Stimulated activated CD4-positive, alpha-beta T cell treated with anti-CD3 and anti-CD28 coated beads, Interleukin-1b, Interleukin-23, amount 100 ng/mL, for 4 hours (primary cell): Measurements from ENCODE around the gene E2F1.

Source experiments
- DNase-seq, 2 donors: peaks; one replicate each; pipeline ENCODE4 v3.0.0-alpha.2; 2020; ENCODE audit warnings: low read depth in 2 of 2

E2F1 gene

DNA sequence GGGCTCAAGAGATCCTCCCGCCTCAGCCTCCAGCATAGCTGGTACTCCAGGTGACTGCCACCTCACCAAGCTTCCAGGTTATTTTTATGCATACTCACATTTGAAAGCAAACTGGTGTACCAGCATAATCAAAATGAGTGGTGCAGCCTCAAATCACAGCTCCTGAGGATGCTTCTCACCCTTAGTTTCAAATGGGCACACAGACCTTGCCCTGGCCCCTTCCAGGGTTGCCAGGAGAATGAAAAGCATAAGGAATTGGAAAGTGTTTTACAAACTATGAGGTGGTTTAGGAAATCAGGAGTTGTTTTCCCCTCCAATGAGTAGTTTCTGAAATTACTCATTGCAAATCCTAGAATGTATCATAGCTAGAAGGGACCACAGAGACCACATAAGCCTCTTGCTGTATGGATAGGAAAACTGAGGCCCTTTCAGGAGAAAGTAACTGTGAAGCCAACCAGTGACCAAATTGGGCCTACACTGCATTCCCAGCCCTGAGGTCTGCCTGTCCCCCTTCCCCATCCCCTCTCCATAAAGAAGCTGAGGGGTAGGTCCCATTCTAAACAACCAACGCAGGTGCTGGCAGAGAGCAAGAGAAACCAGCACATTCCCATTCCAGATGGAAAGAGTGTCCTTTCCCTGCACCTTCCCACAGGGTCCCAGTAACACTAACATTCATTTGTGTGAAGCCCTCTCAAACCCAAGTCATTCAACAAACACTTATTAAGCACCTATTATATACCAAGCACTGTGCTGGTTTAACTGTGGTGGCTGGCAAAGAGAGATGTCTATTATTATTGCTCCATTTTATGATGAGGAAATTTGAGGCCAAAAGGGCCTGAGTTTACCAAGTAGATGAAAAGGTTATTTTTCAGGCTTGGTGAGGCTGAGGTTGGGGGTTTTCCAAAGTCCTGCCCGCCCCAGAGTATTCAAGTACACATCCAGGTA lies 2.1 kb upstream of the E2F1 start:
- no peak for DNase-seq

- no peak for DNase-seq
Measured at GRCh38 chr20:33687370-33687915, 1.3 kb upstream of the E2F1 start.

DNA sequence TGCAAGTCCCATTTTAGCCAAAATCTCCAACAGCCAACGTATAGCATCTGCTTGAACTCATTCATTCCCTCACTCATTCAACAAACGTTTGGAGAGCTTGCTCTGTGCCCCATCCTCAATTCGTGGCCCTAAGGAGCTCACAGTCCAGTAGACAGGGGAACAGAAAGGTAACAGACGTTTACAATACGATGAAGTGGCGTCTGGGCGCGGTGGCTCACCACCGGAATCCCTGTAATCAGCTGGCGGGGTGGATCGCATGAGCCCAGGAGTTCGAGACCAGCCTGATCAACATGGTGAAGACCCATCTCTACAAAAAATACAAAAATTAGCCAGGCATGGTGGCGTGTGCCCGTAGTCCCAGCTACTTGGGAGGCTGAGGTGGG lies 790 bp upstream of the E2F1 start:
- no peak for DNase-seq

DNA sequence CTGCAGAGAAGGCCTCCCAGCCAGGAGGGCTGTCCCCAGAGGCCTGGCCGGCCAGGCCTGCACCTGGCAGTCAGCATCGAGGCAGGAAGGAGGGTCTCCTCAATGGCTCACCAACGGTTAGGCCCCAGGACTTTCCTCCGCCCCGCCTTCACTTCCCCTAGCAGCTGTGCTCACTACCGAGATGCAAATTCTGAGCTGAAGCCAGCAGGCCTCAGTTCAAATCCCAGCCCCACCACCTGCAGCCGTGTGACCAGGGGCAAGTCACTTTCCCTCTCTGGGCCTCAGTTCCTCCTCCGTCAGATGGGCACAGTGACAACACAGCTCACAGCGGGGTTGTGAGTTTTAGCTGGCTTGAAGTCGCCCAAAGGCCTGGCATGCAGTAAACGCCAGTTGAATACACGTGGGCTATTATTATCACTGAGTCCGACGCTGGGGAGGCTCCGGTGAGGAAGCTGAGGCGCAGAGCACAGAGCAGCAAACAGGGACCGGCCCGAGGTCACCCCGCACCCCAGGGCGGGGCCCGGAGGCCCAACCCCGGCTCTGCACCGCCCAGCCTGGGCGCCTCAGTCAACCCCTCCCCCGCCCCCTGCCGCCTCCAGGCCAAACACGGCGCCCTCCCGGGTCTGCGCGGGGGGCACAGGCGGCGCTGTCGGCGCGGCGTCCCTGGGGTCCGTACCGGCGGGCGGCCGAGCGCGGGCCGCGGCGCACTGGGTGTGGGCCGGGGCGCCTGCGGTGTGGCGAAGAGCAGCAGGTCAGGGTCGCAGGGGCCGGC lies 671 bp downstream of the E2F1 start:
- DNase-seq: peak in 1 of 2 donors; percentile 64

DNA sequence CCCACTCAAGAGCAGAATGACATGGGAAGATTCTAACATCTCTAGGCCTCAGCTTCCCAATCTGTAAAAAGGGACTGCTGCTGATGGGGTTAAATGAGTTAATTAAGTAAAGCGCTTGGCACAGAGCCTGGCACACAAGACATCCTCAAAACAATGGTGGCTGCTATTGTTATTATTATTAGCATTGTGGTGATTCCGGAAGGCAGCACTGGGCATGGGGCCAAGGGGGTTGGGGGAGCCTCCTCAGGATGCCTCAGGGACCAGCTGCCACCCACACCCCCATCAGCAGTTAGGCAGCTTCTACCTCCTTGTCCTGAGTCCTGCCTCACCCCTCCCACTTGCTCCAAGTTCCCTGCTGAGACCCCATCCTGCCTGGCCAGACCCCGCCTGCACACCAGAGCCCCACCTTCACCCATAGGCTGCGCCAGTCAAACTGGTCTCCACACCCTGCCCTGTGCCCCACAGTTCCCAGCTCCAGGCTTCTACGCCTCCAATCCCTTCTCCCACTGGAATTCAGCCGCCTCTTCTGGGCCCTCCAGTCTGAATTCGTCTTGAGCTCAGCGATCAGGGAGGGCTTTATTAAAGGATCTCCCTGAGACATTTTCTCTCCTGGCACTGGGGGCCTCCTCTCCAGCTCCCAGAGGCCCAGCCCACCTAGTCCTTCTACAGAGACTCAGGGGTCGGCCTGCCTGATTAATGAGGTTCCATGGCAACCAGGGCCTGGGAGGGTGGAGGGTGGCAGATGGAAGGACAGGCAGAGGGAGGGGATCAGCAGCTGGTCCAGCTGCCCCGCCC lies 1.5 kb downstream of the E2F1 start:
- no peak for DNase-seq

GRCh38 chr20:33681728-33682353 lies 4.3 kb downstream of the E2F1 start:
- no peak for DNase-seq

DNA sequence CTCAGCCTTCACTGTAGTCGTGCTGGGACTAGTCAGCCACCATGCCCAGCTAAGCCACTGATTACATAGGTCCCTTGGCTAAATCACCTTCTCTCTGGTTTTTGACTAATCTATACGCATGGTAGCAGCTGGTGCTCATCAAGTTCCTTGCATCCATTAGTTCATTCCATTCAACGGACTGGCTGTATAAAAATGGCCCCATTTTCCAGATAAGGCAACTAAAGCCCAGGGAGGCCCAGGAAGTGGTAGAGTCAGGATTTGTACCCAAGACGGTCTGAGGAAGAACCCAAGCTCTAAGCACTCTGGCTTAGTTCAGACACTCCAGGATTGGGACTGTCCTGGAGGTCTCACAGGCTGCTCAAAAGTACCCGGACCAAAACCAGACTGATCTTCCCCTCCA lies 4.9 kb downstream of the E2F1 start:
- DNase-seq: no peak

- DNase-seq: no peak
Measured at GRCh38 chr20:33680686-33681085, 5.5 kb downstream of the E2F1 start.

- no peak for DNase-seq
Measured at GRCh38 chr20:33679758-33680485, 6.3 kb downstream of the E2F1 start.

DNA sequence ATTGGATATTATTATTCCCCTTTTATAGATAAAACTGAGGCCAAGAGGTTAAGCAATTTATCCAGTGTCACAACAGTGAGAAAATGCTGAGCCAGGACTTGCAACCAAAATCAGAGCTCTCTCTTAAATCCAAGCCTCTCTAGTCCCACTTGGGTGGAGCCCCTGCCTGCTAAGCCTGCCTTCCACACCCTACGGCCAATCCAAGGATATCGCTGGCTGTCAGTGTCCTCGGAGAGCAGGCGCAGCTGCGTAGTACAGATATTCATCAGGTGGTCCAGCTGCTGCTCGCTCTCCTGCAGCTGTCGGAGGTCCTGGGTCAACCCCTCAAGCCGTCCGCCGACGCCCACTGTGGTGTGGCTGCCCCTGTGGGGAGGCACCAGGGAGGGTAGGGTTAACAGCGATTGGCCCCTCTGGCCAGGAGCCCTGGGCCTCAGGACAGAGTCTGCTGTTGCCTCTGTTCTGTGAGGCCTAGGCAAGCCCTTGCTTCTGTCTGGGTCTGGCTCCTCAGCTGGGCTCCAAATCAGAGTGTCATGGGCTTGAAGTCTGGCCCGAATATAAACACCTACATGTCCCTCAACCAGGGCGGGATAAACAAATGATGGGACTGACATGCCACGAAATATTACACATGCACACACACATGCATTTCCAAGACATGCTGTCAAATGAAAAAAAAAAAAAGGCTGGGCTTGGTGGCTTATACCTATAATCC lies 8.0 kb downstream of the E2F1 start:
- no peak for DNase-seq

DNA sequence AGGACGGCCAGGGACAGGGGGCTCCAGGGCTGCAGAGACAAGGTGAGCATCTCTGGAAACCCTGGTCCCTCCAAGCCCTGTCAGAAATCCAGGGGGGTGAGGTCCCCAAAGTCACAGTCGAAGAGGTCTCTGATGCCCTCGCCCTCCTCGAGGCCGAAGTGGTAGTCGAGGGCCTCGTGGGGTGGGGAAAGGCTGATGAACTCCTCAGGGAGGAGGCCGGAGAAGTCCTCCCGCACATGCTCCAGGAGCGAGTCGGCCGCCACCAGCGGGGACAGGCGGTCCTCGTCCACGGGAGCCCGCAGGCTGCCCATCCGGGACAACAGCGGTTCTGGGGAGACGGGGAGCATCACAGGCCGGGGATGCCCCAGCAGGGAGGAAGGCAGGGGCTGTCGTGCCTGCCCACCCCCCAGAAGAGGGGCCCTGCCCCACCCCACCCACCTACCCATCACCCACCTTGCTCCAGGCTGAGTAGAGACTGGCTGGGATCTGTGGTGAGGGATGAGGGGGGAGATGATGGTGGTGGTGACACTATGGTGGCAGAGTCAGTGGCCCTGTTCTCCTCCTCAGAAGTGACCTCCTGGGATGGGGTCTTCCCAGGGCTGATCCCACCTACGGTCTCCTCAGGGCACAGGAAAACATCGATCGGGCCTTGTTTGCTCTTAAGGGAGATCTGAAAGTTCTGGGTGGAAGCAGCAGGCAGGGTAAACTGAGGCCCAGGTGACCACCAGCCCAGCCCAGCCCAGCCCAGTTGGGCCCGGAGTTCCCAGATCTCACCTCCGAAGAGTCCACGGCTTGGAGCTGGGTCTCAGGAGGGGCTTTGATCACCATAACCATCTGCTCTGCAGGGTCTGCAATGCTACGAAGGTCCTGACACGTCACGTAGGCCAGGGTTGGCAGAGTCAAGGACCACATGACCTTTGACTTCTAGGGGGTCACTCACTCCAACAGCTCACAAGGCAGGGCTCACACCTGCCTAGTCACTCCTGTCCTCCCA lies 9.2 kb downstream of the E2F1 start:
- DNase-seq: no peak

DNA sequence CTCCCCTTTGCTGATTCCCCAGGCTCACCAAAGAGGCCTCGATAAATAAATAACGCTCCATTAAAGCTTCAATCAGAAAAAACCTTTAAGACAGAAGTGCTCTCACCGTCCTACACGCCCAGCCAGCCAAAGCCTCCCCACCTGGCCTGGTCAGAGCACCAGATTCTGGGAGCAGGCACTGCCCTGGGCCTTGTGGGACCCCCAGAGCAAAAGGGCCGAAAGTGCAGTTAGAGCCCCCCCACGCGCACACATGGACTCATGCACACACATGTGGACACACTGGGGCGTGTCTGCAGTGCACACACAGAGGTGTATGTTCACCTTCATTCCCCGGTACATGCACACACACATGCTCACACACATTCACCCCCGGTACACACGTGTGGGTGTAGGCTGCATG lies 10.1 kb downstream of the E2F1 start:
- no peak for DNase-seq

- no peak for DNase-seq
Measured at GRCh38 chr20:33675136-33675959, 10.8 kb downstream of the E2F1 start.

DNA sequence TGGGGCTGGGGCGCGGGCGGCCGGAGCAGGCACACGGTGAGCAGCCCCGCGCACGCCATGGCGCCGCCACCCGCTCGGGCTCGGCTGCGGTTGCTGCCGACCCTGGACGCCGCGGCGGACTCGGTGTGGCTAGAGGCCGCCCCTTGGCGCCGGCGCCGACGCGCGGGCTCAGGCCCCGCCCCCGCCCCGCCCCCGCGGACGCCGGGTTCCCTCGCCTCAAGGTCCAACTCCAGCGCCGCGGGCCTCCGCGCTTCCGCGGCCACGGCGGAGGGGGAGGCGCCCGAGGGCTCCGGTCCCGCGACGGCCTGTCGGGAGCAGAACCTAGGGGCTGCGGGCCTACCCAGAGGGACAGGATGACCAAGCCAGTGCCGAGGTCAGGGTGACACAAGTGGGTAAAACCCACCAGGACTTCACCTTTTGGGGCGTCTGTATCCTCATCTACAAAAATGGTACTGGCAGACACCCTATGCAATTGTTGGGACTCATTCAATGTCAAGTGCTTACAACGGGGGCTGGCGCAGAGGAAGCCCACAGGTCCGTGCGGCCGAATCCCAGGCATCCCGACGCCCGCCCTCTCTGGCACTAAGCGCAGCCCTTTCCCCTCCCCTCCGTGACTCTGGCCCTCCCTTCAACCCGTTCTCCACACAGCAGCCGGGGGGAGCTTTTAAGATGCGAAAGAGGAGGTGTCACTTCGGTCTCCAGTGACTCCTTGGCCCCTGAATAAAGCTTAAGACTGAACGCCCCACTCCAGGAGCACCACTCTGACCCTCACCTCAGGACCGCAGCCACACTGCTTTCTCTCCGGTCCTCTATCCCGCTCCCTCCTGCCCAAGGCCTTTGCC lies 11.7 kb downstream of the E2F1 start, which contains the start of gene NECAB3:
TSS of gene NECAB3 (minus strand) at position 135 of the 842 bp plus-strand sequence. CDS start at position 59, 76 bp downstream.
- peak in 1 of 2 donors; percentile 66 for DNase-seq

- DNase-seq: no peak
Measured at GRCh38 chr20:33673410-33674293, 12.5 kb downstream of the E2F1 start.

- DNase-seq: no peak
Measured at GRCh38 chr20:33673114-33673409, 13.1 kb downstream of the E2F1 start.
